Measurements from ENCODE around the gene POLN.
"Not testable (repeated sequence)": the region's sequence is repeated elsewhere in the genome, so short reads cannot be mapped to it uniquely, and the experiment has no call there.

POLN gene

DNA sequence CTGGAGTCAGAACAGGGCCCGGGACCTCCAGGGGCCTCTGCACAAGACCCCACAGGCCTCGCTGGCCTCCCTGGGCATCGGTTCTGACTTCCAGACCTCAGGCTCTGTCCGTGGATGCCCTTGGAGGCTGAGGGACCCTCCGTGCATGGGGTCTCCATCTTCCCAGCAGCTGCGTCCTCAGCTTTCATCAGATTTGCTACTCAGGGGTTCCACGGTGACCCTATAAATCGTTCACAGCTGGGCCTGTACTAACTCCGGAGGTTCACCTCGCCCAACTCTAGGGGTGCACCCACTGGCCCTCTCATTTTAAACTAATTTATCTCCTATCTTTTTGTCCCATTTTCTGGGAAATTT is 33.1 kb upstream of the POLN start:
- DNase-seq: not testable (repeated sequence)

DNA sequence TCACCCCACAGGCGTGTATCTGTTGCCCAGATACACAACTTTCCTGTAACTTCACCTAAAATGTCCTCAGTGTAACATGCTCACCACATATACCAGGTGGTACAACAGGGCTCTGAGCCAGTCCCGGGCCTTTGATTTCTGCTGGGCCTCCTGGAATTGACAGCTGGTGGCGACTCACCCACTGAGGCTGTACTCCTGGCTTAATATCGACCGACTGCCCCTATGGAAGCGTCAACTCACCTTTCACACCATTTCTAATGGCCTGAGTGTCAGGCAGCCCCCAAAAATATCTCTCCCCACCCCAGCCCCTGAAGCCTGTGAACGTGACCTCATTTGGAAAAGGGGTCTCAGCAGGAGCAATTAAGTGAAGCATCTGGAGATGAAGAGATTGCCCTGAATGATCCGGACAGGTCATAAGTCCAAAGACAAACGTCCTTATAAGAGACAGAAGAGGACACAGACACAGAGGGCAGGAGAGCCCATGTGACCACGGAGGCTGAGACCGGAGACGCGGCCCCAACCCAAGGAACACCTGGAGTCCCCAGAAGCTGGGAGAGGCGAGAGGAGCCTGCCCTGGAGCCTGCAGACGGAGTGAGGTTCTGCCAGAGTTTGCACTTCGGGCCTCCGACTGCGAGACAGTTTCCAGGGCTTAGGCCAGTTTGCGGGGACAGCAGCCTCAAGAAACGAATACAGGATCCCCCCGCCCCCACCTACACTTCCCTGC is 32.6 kb upstream of the POLN start:
- DNase-seq: no peak

DNA sequence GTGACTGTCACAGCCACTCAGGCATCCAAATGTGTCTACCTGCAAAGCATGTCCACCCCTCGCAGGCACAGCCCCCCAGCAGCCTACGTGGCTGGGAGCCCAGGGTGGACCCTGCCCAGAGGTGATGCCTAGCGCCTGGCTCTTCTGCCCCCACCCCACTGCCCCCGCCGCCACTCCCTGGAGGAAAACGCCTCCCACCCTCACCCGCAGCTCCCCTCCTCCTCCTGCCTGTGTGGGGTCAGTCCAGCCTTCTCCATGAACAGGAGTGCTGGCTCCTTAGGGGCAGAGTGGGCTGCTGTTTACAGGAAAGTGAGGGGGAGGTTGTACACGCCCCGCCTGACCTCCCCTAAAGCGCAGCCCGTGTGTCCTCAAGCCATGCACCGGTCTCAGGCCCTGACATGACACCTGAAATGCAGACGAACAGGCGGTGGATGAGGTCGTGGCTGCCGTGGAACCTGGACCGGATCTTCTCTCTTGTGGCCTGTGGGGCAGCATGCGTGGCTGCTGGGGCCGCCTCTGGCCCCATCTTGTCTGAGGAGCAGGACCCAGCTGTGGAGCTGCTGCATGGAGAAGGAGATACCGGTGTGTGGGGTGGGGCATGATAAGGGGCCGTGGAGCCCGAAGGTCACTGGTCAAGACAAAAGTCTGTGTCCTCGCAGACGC is 31.9 kb upstream of the POLN start:
- no peak for DNase-seq

DNA sequence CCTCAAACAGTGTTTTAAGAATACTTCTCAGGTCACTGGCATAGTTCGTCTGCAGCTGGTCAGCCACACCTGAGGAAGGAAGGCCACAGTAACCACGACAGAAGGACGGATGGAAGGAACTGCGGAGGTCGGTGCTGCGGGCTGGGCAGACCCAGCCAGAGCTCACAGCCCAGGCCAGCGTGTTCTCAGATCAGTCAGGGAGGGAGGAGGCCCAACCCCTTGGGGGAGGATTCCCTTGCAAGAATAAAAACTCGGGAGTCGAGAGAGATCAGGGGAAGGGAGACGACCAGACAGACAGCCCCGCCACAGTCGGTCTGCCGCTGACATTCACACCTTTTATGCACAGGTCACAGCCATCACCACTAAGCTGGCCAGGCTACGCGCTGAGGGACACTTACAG is 31.3 kb upstream of the POLN start:
- DNase-seq: no peak

DNA sequence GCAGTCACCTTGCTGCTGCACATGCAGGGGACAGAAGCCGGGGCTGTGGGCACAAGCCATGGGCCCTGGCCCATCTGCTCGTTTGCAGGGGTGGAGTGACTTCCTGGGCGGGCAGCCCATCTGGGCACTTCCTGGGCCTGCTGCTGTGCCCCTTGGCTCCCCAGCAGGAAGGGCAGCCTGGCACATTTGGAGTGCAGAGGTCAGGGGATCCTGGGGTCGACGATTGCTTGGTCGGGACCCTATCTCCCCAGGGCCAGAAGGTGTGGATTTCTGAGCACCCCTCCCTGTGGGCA is 30.9 kb upstream of the POLN start:
- no peak for DNase-seq

DNA sequence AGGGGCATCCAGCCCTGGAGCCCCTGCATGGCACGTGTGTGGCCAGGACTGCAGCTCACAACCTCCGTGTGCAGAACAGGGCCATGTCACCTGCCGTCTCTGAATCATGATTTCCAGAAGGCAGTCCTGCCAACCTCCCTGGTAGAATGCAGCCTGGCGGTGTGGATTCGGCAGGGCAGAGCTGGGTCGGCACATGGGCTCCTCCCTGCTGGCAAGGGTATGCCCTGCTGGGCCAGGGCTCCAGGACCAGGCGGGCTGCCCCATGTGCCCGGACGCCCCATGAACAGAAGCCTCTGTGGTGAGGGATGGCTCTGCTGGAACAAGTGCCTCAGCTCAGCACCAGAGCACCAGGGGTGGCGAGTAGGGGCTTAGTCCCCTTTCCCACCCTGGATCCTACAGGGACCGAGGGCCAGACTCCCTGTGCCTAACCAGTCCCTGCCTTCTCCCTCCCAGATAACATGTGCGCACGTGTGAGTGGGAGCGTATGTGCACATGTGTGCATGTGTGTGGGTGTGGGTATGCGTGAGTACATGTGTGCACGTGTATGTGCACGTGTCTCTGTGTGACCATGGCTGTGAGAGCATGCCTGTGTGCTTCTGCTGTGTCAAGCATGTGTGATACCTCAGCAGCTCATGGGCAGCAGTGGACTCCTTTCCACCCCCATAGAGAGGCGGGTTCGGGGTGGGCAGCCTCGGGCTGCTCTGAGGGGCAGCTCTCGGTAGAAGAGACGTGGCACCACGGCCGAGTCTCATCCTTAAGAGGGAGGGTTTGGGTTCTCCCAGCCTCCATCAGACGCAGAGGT is 30.3 kb upstream of the POLN start:
- no peak for DNase-seq

DNA sequence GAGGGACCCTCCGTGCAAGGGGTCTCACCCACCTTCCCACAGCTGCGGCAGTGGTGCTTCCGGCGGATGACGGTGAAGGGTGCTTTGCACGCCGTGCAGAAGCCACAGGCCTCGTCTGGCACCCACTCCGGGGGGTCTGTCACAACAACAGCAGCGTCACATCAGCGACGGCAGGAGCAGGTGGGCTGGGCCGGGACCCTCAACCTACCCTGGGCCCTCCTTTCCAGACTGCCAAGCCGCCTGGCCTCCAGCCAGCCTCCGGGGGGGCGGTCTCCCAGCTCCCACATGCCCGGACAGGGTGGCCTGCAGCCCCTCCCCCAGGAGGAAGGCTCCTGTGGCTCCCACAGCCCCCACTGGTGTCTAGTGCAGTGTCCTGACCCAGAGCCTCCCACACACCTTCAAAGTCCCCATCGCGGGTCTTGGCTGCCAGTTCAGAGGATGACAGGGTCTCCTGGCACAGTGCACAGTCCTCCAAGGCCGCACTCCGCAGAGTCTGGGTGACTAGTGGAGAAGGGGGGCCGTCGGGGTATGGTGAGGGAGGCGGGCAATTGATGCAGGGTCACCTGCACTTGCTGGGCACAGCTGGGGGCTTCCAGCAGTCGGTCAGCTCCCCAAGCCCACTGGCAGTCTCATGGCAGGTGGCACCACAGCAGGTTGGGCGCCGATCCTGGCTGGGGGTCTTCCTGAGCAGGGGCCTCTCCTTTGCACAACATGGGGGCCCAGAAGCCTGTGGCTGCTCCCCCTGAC is 29.5 kb upstream of the POLN start:
- DNase-seq: no peak

DNA sequence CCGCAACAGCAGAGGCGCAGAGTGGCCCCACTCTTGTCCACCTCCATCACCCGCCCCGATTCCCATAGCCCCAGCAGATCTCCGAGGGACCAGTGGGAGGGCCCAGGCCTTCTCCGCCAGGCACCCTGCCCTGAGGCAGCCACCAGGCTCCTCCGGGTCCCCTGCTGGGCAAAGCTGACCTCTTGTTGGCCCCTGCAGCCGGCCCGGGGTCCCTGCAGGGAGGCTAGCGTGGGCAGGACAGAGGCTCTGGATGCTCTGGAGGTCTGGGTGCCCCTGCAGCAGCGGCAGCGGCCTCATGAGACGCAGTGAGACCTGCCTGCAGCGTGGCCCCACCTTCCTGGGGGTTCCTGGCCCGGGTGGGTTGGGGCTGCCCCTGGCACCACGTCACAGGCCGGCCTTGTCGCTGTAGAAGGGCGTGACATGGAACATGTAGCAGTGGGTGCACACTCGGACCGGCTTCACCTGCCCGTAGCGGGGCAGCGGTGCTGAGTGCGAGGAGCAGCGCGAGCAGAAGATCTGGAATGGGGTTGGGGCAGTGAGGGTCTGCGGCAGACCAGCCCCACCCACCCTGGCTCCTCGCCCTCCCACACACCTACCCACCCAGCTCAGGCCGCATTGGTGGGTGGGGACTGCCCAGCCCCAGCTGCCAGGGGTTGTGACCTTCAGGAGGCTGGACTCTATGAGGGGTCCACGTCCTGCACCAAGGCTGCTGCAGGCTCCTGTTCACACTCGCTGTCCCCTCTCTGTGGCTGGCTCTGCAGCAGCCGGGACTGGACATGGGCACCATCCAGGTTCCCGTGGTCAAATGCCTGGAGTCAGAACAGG is 28.6 kb upstream of the POLN start:
- DNase-seq: no peak

DNA sequence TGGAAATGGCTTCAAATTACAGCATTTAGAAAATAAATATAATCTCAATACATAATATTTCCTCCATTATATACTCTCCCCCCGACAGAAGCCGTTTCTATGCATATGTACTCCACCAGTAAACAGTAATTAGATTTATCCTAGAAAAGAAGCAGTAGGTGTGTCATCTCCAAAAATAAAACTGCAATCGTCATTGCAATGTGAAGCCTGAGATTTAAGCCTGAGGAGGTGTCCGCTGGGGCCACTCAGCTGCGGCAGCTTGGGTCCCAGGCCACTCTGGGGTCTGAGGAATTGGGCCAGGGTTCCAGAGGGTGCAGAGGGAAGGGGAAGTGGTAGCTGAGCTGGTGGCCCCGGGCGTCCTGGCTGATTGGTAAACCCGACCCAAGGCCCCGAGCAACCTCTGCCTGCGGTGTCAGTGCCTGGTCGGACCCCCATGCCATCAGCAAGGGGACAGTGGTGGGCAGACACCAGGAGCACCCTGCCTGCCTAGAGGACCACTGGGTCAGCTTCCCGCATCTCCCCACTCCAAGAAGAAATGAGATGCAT is 27.8 kb upstream of the POLN start:
- DNase-seq: no peak

DNA sequence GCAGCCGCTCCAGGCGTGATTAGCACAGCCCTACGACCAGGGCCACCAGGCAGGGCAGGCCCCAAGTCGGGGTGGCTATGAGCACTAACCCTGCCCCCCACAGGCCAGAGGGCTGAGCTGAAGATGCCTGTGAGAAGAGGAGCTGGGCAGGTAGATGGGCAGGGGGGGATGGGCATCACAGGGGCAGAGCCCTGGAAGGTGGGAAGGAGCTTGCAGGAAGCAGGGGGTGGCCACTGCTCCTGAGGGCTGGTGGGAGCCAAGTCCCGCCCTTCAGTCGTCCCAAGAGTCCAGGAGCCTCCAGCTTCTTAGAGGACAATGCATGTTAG is 27.2 kb upstream of the POLN start:
- no peak for DNase-seq

DNA sequence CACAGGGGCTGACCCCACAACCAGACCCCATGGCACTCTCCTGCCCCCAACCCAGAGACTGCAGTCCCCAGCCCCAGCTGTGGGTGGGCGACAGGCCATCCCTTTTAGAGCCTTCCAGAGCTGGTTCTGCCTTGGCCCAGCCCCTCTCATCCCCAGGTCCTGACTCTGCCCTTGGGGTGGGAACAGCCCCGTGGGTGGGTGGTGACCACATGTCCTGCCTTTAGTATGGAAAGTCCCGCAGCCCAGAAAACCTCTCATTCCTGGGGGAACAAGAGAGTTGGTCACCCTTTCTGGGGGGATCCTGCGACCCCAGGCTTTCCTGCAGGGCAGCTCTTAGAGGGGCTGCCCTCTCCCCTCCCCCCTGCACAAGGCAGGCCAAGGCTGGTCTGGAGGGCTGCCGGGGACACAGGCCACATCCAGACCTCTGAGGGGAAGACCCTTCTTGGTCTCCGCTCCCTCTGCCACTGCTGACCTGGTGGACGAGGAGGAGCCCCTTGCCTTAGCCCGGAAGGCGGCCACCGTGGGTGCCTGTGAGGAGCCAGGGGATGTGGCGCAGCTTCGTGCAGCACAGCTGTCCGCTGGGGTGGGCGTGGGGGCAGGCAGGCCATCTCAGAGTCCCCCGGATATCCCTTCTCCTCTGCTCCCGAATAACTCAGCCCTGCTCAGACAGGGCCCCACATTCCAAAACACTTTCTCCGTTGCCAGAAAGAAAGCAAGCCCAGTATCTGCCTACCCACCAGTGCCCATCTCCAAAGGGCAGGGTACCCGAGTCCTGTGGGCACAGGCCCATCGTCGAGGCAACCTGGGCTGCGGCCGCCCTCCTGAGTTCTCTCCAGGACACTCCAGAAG is 26.7 kb upstream of the POLN start:
- no peak for DNase-seq

DNA sequence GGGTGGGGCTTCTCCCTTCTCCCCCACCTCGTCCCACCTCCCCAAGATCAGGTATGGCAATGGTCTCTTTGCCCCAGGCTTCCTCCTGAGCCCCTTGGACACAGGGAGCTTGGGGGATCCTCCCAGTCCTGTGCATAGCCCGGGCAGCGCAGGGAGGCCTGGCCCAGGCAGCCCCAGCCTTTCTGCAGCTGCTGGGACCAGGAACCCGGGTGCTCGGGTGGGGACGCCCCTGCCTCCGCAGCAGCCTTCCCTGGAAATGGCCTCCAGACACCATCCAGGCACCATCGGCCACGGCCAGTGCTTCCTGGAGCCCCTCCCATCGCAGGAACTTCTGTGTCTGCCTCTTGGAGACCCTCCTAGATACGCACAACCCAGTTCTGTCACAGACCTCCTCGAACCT is 25.9 kb upstream of the POLN start:
- no peak for DNase-seq

DNA sequence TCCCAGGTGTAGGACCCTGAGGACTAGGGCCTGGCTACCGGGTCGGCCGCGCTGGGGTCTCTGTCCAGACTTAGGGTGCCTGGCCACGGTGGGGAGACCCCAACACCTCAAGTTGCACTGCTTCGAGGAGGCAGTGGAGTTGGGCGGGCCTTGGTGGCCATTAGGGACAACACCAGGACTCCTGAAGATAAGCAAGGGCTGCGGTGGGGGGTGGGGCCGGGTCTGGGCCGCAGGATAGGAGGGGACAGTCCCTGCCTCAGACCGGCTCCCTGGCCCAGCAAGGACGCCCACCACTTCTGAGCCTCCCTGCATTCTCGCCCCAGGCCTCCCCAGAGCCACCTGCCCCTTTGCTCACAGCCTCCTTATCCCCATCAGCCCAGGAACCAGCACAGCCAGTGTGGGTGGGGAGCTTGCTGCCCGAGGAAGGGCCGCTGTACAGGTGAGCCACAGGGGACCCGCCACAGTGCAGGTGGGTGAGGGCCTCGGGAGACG is 25.4 kb upstream of the POLN start:
- no peak for DNase-seq

DNA sequence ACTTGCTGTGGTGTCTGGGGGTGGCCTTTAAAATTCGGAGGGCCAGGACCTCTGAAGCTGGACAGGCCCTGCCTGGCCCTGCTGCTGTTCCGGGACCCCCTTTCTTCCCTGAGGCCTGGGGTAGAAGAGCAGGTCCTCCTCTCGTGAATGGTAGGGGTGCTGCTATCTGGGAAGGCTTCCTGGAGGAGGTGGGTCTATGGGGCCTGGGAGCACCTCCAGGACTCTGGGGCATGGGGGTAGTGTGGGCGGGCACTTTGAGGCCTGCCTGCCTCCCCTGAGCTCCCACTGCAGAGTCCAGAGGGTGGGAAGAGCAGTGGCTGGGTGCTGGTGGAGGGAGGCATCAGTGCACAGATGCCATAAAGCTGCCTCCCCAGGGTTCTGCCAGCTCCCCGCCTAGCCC is 24.9 kb upstream of the POLN start:
- DNase-seq: no peak

DNA sequence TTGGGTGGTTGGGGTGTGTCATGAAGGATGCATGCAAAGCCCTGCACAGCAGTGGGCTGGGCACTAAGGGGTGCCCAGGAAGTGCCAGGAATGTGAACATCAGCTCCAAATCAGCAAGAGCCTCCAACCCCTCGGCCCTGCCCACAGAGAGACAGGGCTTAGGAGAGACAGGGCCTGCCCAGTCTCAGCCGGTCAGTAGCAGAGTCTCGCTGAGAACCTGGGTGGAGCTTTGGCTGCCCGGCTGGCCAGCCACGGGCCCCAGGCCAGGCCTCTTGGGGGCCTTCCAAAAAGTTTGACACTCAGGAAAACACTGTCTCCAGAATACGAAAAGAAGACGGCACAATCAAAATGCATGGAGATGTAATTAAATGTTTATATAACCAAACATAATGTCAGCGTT is 24.3 kb upstream of the POLN start:
- no peak for DNase-seq

DNA sequence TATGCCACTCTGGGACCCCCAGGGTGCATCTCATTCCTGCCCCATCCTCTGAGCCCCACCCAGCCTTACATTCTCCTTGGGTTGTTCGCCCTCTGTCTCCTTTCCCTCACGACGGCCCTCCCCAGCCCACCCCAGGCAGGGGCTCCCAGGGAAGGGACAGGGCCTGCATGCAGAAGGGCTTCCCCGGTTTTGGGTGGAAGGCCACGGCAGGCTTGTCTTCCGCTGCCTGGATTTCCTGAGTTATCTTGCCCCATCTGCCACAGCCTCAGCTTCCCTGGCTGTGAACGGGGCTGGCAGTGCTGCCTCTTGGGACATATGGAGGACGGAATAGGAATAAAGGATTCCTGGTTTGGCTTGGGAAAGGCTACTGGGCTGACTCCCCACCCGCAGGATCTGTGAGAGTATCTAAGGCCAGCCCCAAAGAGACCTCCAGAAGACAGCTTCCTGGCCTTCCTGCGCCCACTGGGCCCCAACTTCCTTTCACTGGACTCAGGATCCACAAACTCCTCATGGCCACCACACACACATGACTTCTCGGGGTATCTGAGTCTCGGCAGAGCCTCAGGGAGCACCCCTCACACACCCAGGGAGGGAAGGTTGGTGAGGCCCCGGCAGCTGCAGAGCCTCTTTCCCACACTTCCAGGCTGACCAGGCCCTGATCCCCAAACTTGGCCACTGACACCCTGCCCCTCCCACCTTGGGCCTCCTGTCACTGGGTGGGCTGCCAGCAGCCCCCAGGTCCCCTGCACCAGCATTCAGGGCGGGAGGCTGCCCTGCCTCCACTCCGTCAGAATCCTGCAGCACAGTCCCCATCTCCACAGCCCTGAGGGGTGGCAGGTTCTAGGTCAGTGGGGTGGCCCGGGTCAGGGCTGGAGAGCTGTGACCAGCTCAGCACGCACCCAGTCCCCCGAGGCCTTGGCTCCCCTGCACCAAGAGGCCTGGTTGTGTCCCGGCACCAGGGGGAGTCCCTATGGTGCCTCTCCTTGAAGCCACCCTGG is 23.5 kb upstream of the POLN start:
- no peak for DNase-seq

DNA sequence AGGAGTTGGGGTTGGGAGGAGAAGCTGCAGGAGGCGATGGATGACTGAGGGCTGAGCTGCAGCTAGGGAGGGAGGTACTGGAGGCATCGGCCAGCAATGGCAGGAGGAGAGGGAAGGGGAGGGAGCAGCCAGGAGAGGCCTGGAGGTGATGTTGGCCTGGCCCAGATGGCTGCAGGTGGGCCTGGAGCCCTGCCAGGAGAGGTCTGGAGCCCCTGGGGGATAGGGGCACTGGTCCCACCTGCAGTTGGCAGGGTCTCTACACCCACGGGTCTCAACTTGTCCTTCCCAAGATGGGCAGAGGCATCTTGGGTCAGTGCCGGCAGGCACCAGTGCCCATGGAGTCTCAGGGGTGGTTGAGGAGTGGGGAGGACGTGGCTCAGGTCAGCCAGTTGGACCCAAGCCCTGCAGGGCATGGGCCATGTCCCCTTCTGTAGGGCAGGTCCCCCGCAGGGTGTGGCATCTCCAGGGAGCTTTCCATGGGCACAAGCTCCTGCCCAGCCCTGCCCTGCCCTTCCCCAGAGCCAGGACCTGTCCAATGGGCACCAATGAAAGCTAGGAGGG is 22.6 kb upstream of the POLN start:
- peak; percentile 87 for DNase-seq

DNA sequence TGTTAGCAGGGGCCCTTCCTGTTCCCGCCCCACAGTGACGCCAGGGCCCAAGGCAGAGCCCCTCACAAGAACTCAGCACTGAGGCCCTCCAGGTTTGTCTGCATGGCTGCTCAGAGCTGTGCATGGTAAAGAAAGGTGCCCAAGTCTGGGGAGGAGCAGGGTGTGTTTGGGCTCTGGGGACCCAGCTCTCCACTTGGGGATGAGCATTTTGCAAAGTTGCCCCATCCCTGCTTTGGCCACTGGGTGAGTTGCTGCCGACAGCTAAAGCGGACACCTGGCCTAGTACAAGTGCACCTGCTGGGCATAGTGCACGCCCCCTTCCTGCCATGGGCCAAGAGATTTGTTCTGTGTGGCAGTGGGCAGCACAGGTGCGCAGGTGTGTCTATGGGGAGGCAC is 22.0 kb upstream of the POLN start:
- peak; percentile 96 for DNase-seq

DNA sequence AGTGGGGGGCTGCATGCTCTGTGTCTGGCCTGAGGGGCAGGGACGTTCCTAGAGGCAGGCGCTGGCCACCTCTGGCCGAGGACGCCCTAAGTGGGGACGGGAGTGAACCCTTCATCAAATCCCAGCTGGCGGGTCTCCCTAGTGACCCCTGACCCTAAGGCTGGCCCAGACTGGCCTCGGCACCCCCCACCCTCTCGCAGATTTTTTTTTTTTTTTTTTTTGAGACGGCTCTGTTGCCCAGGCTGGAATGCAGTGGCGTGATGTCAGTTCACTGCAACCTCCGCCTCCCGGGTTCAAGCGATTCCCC is 21.0 kb upstream of the POLN start:
- DNase-seq: no peak
